K562 (cell line): ENCODE data around the gene SLC38A7. TPM values are rescaled to one million over a fixed set of nuclear protein-coding genes. Genes with fewer than 3 reads are reported as not detected.
A peak's percentile ranks its signal among the peaks of the same experiment; 100 is the strongest.

Source experiments
- CBX8 ChIP-seq: fragments of 200-600 bp; sonication (generic); IDR thresholded peaks from 2 replicates; pipeline ENCODE4 v1.6.1; 2012; ENCODE audit warnings: borderline replicate concordance, mixed run types, low read depth, mild to moderate bottlenecking, moderate library complexity, mixed read lengths, low read length, control low read depth, inconsistent platforms; ENCODE audit not compliant: poor library complexity, severe bottlenecking; ENCODE audit errors: extremely low read depth
- CEBPB ChIP-seq: fragments of 450-650 bp; IDR thresholded peaks from 2 replicates; pipeline ENCODE4 v1.6.1; 2016; ENCODE audit warnings: missing genetic modification characterization, missing compliant biosample characterization
- CUX1 ChIP-seq: fragments of 200-800 bp; sonication (Bioruptor generic); IDR thresholded peaks from 2 replicates; pipeline ENCODE4 v1.6.1; 2016; ENCODE audit warnings: missing genetic modification characterization, missing compliant biosample characterization
- HMGXB4 ChIP-seq: sonication (generic); formaldehyde crosslinking; IDR thresholded peaks from 2 replicates; pipeline ENCODE4 v1.8.1; 2023; ENCODE audit warnings: mild to moderate bottlenecking, missing genetic modification reagents
- ILF3 ChIP-seq: fragments of 450-650 bp; IDR thresholded peaks from 2 replicates; pipeline ENCODE4 v1.6.1; 2018; ENCODE audit warnings: antibody characterized with exemption, mild to moderate bottlenecking, moderate library complexity, borderline replicate concordance
- IRF1 ChIP-seq: sonication (generic); formaldehyde crosslinking; IDR thresholded peaks from 2 replicates; pipeline ENCODE4 v1.8.0; 2022; ENCODE audit warnings: missing genetic modification reagents, mild to moderate bottlenecking, borderline replicate concordance
- JUND ChIP-seq, 2 experiments: IDR thresholded peaks; 2 replicates in 1 of 2; 3 replicates in 1 of 2; pipeline ENCODE4 v1.6.1; 2011; ENCODE audit warnings: borderline replicate concordance in 2 of 2, low read depth in 2 of 2, low read length in 2 of 2, improper control_type of control experiment in 1 of 2, missing biosample characterization in 1 of 2, missing genetic modification characterization in 1 of 2, missing genetic modification reagents in 1 of 2
- KDM1A ChIP-seq, 2 experiments: fragments of 450-650 bp; IDR thresholded peaks; 2 replicates each; pipeline ENCODE4 v1.6.1; 2016; ENCODE audit warnings: mild to moderate bottlenecking in 2 of 2
- KLF1 ChIP-seq: fragments of 450-650 bp; IDR thresholded peaks from 2 replicates; pipeline ENCODE4 v1.6.1; 2016; ENCODE audit warnings: missing genetic modification characterization, missing compliant biosample characterization
- MED1 ChIP-seq: sonication (generic); formaldehyde crosslinking; IDR thresholded peaks from 2 replicates; pipeline ENCODE4 v1.8.1; 2023; ENCODE audit warnings: missing genetic modification reagents, borderline replicate concordance
- MXD1 ChIP-seq: fragments of 250-450 bp; sonication (Bioruptor Pico); IDR thresholded peaks from 2 replicates; pipeline ENCODE4 v1.8.0; 2021; ENCODE audit warnings: borderline replicate concordance, mild to moderate bottlenecking, moderate library complexity; ENCODE audit not compliant: poor library complexity, severe bottlenecking
- NFXL1 ChIP-seq: fragments of 450-650 bp; formaldehyde crosslinking; IDR thresholded peaks from 2 replicates; pipeline ENCODE4 v1.4.0; 2021; ENCODE audit warnings: mild to moderate bottlenecking
- NR2F6 ChIP-seq: fragments of 450-650 bp; formaldehyde crosslinking; IDR thresholded peaks from 2 replicates; pipeline ENCODE4 v1.4.0; 2020; ENCODE audit warnings: mild to moderate bottlenecking
- PRPF4 ChIP-seq: fragments of 200-400 bp; formaldehyde crosslinking; IDR thresholded peaks from one replicate; pipeline ENCODE4 v1.6.1; 2017; ENCODE audit warnings: low read length, low read depth, mild to moderate bottlenecking; ENCODE audit not compliant: insufficient read depth, poor library complexity, severe bottlenecking
- SRSF3 ChIP-seq: fragments of 200-400 bp; formaldehyde crosslinking; IDR thresholded peaks from 2 replicates; pipeline ENCODE4 v1.6.1; 2016; ENCODE audit warnings: mild to moderate bottlenecking, low read length, moderate library complexity; ENCODE audit not compliant: insufficient read depth
- ZBTB34 ChIP-seq: fragments of 250-450 bp; sonication (Bioruptor Pico); IDR thresholded peaks from 2 replicates; pipeline ENCODE4 v1.8.0; 2021; ENCODE audit warnings: mild to moderate bottlenecking, moderate library complexity
- ZNF431 ChIP-seq: sonication (generic); formaldehyde crosslinking; IDR thresholded peaks from 2 replicates; pipeline ENCODE4 v1.8.0; 2022; ENCODE audit warnings: mild to moderate bottlenecking, missing genetic modification reagents
- ZNF696 ChIP-seq: fragments of 250-450 bp; sonication (Bioruptor Pico); conservative IDR thresholded peaks from 2 replicates; pipeline ENCODE4 v1.4.0; 2020; ENCODE audit warnings: mild to moderate bottlenecking, moderate library complexity
- polyA plus RNA-seq, 8 experiments: library from polyadenylated mRNA; depleted of rRNA in 4 of 8; stranded (reverse) in 5 of 8; unstranded in 3 of 8; fragments of >200 nt; fragmentation: Nextera tagmentation in 2 of 8; fragmentation: Illumina TruSeq in 1 of 8; extraction: Ambion mirVana in 2 of 8; extraction: Trizol in 1 of 8; gene quantifications; 2 replicates each; pipeline versions ENCODE4 v1.2.1 to v1.2.3, GENCODE V29; 2011 to 2014; ENCODE audit warnings: inconsistent platforms in 1 of 8, missing spikeins in 1 of 8
- total RNA-seq, 7 experiments: library from RNA; depleted of rRNA in 6 of 7; stranded (reverse); fragments of >200 nt in 6 of 7; fragmentation: Illumina TruSeq in 2 of 7; extraction: Trizol in 2 of 7; gene quantifications; 2 replicates each; pipeline versions ENCODE4 v1.2.1 to v1.2.3, GENCODE V29; 2011 to 2021; ENCODE audit warnings: low replicate concordance in 1 of 7

The SLC38A7 gene
- total and polyA plus RNA-seq, 9 of the 15 experiments (the other 6 are each of a cell fraction or from before 2014, with no cell fraction given): 2.7 to 12.2 (median 6.5) TPM

GRCh38 chr16:58658796-58659211 lies 25.8 kb downstream of the SLC38A7 start (continued):
- no peak for TF ChIP-seq JUND (IDR thresholded peaks at IDR 0.05; ENCODE audit: borderline replicate concordance, low read depth, low read length)
- TF ChIP-seq JUND (tag; IDR thresholded peaks at IDR 0.05; ENCODE audit: borderline replicate concordance, low read depth, low read length): no peak; the same call in 2 of the 3 replicates
- TF ChIP-seq CBX8: no peak
- TF ChIP-seq SRSF3: no peak
- no peak for TF ChIP-seq NFXL1 (CRISPR knock-in tag)
- TF ChIP-seq CEBPB (tag): peak; percentile 78
- TF ChIP-seq HMGXB4 (CRISPR knock-in tag): no peak
- no peak for TF ChIP-seq ZNF696
- TF ChIP-seq IRF1 (CRISPR knock-in tag): no peak
- TF ChIP-seq ZBTB34 (CRISPR knock-in tag): no peak
- TF ChIP-seq CUX1: no peak
- TF ChIP-seq ZNF431 (CRISPR knock-in tag): no peak
- no peak for TF ChIP-seq PRPF4
- TF ChIP-seq ILF3: no peak
- TF ChIP-seq NR2F6 (CRISPR knock-in tag): no peak
- no peak for TF ChIP-seq MXD1
- TF ChIP-seq KDM1A (IDR thresholded peaks at IDR 0.05): no peak
- TF ChIP-seq KLF1: no peak
- no peak for TF ChIP-seq MED1 (CRISPR knock-in tag)
